ENCODE data around the gene UTRN. TPM values are rescaled to one million over a fixed set of nuclear protein-coding genes. Genes with fewer than 3 reads are reported as not detected.

The UTRN gene
- polyA plus RNA-seq, 1 experiment: 25.6 TPM

- no peak for DNase-seq (ENCODE audit: low read depth)
- ChIA-PET CTCF (no interaction called here), POLR2A (no interaction called here)
- no peak for TF ChIP-seq CTCF (IDR thresholded peaks at IDR 0.05; ENCODE audit: insufficient read depth, low read depth, low read length)
- no peaks in the 10 kb centered on the region for H3K27me3 ChIP-seq (ENCODE audit: control insufficient read depth, insufficient read depth, low read length)
- peaks cover 5% of the 10 kb centered on the region for H3K36me3 ChIP-seq (ENCODE audit: control insufficient read depth, insufficient read depth, low read length)
- no peak overlapping the region for H3K4me3 ChIP-seq (ENCODE audit: low read depth, low read length)
Measured at GRCh38 chr6:144310765-144311164, 25.6 kb downstream of the UTRN start.

GRCh38 chr6:144311361-144311760, 26.2 kb downstream of the UTRN start:
- TF ChIP-seq CTCF (IDR thresholded peaks at IDR 0.05; ENCODE audit: insufficient read depth, low read depth, low read length): no peak
- Histone ChIP-seq H3K27me3 (ENCODE audit: control insufficient read depth, insufficient read depth, low read length) (no peaks in the 10 kb centered on the region), H3K4me3 (ENCODE audit: low read depth, low read length) (no peak overlapping the region), H3K36me3 (ENCODE audit: control insufficient read depth, insufficient read depth, low read length) (peaks cover 5% of the 10 kb centered on the region)
- ChIA-PET POLR2A (no interaction called here), CTCF (no interaction called here)
- DNase-seq (ENCODE audit: low read depth): no peak

GRCh38 chr6:144314003-144314485, 28.9 kb downstream of the UTRN start:
- POLR2A ChIA-PET: no interaction called here
- no peak for TF ChIP-seq CTCF (IDR thresholded peaks at IDR 0.05; ENCODE audit: insufficient read depth, low read depth, low read length)

GRCh38 chr6:144314562-144314961, 29.4 kb downstream of the UTRN start:
- peaks cover under 1% of the 10 kb centered on the region; the same call in 1 of the 2 replicates for H3K36me3 ChIP-seq (ENCODE audit: control insufficient read depth, insufficient read depth, low read length)
- ChIA-PET POLR2A (no interaction called here), CTCF (interaction anchor here (0.7 to 1.2 kb wide), 3 partner anchors 9 to 250 kb away, joined by 3 to 4 read pairs (median 3); no protein-coding TSS in a partner anchor)
- TF ChIP-seq CTCF (IDR thresholded peaks at IDR 0.05; ENCODE audit: insufficient read depth, low read depth, low read length): no peak
- no peaks in the 10 kb centered on the region for H3K27me3 ChIP-seq (ENCODE audit: control insufficient read depth, insufficient read depth, low read length)
- no peak for DNase-seq (ENCODE audit: low read depth)
- no peak overlapping the region for H3K4me3 ChIP-seq (ENCODE audit: low read depth, low read length)

More at GRCh38 chr6:144314003-144314485, 28.9 kb downstream of the UTRN start:
- H3K4me3 ChIP-seq (ENCODE audit: low read depth, low read length): no peak overlapping the region
- peaks cover 2% of the 10 kb centered on the region for H3K36me3 ChIP-seq (ENCODE audit: control insufficient read depth, insufficient read depth, low read length)
- DNase-seq (ENCODE audit: low read depth): no peak
- CTCF ChIA-PET: interaction anchor here (0.7 to 1.2 kb wide), 3 partner anchors 9 to 777 kb away, joined by 3 to 4 read pairs (median 3); no protein-coding TSS in a partner anchor
- no peaks in the 10 kb centered on the region for H3K27me3 ChIP-seq (ENCODE audit: control insufficient read depth, insufficient read depth, low read length)

GRCh38 chr6:144315226-144315980, 30.3 kb downstream of the UTRN start:
- no peaks in the 10 kb centered on the region for H3K36me3 ChIP-seq (ENCODE audit: control insufficient read depth, insufficient read depth, low read length)

More at GRCh38 chr6:144315226-144315980, 30.3 kb downstream of the UTRN start:
- ChIA-PET CTCF (interaction anchor here (0.7 to 1.2 kb wide), 2 partner anchors 164 to 251 kb away, joined by 3 read pairs; no protein-coding TSS in a partner anchor), POLR2A (no interaction called here)
- no peak for TF ChIP-seq CTCF (IDR thresholded peaks at IDR 0.05; ENCODE audit: insufficient read depth, low read depth, low read length)
- Histone ChIP-seq H3K27me3 (ENCODE audit: control insufficient read depth, insufficient read depth, low read length) (no peaks in the 10 kb centered on the region), H3K4me3 (ENCODE audit: low read depth, low read length) (no peak overlapping the region)
- no peak for DNase-seq (ENCODE audit: low read depth)
